Neural crest cell (in vitro differentiated cells): ENCODE results near the gene RNF141. TPM values are rescaled to one million over a fixed set of nuclear protein-coding genes. Genes with fewer than 3 reads are reported as not detected.

Source experiments
- DNase-seq: peaks from one replicate; pipeline ENCODE4 v3.0.0; 2021; ENCODE audit warnings: low read depth, mixed read lengths, low spot score
- H3K27ac Mint-ChIP-seq: one replicate; pipeline ENCODE4 v1.8.0; 2021; ENCODE audit warnings: mild to moderate bottlenecking, mixed read lengths; ENCODE audit not compliant: unreplicated experiment
- H3K27me3 Mint-ChIP-seq: 2 replicates; pipeline ENCODE4 v1.8.0; 2021; ENCODE audit warnings: low read depth, mild to moderate bottlenecking, mixed read lengths
- H3K36me3 Mint-ChIP-seq: 2 replicates; pipeline ENCODE4 v1.8.0; 2021; ENCODE audit warnings: low read depth, mild to moderate bottlenecking, mixed read lengths
- H3K4me1 Mint-ChIP-seq: 2 replicates; pipeline ENCODE4 v1.8.0; 2021; ENCODE audit warnings: mixed read lengths
- H3K4me3 Mint-ChIP-seq: one replicate; pipeline ENCODE4 v1.8.0; 2021; ENCODE audit warnings: mild to moderate bottlenecking, mixed read lengths
- H3K9me3 Mint-ChIP-seq: 2 replicates; pipeline ENCODE4 v1.8.0; 2021; ENCODE audit warnings: mixed read lengths
- total RNA-seq: library from RNA; stranded (reverse); gene quantifications from 2 replicates; pipeline ENCODE4 v1.2.1, GENCODE V29; 2021
- TF ChIP-seq, protein P1 (sequence below): fragments of 200-600 bp; sonication (generic); conservative IDR thresholded peaks from 2 replicates; pipeline ENCODE4 v1.5.0; 2021; ENCODE audit warnings: antibody characterized with exemption, mild to moderate bottlenecking

Gene RNF141
- total RNA-seq, 1 donor from 2014 or later, result 33.0 TPM

DNA sequence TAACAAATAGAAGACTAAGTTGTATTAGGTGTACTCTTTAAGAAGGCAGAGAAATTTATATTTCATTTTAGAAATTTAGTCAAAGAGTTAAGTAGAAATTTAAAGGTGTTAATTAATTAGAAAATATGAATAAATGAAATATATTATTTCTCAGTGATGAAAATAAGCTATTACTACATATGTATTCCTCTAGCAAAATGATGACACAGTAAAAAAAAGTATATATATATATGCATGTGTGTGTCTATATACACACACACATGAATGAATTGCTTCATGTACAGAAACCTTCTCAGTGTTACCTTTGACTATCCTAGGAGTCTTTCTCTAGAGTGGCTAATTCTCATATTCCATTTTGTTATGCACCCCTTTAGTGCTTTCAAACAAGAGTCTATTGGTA lies 7.7 kb downstream of the RNF141 start:
- H3K27me3 Mint-ChIP-seq, result no peaks in the 10 kb centered on the region
- TF ChIP-seq, protein P1, sequence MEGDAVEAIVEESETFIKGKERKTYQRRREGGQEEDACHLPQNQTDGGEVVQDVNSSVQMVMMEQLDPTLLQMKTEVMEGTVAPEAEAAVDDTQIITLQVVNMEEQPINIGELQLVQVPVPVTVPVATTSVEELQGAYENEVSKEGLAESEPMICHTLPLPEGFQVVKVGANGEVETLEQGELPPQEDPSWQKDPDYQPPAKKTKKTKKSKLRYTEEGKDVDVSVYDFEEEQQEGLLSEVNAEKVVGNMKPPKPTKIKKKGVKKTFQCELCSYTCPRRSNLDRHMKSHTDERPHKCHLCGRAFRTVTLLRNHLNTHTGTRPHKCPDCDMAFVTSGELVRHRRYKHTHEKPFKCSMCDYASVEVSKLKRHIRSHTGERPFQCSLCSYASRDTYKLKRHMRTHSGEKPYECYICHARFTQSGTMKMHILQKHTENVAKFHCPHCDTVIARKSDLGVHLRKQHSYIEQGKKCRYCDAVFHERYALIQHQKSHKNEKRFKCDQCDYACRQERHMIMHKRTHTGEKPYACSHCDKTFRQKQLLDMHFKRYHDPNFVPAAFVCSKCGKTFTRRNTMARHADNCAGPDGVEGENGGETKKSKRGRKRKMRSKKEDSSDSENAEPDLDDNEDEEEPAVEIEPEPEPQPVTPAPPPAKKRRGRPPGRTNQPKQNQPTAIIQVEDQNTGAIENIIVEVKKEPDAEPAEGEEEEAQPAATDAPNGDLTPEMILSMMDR, result no peak
- no peak overlapping the region for H3K27ac Mint-ChIP-seq
- H3K4me3 Mint-ChIP-seq, result no peak overlapping the region
- H3K9me3 Mint-ChIP-seq, result no peaks in the 10 kb centered on the region
- no peaks in the 10 kb centered on the region for H3K4me1 Mint-ChIP-seq
- peaks cover 8% of the 10 kb centered on the region for H3K36me3 Mint-ChIP-seq
- no peak for DNase-seq

DNA sequence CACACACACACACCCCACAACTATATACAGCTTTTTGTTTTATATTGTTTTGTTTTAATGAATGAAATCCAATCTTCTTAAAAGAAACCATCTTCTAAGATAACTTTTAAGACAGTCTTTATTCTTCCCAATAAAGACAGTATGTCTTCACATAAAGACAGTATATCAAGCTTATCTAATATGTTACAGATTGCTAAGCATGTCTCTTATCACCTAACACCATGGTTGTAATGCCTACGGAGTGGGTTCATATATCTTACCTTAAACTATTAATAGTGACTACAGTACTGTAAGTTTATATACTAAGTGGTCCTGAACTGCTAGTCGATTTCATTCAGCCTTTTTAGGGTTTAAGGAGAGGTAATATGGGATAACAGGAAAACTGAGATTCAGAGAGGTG lies 8.5 kb downstream of the RNF141 start:
- no peaks in the 10 kb centered on the region for H3K4me1 Mint-ChIP-seq
- H3K36me3 Mint-ChIP-seq, result peaks cover 8% of the 10 kb centered on the region
- no peak for DNase-seq
- H3K27ac Mint-ChIP-seq, result no peak overlapping the region
- H3K4me3 Mint-ChIP-seq, result no peak overlapping the region
- TF ChIP-seq, protein P1, result no peak
- H3K9me3 Mint-ChIP-seq, result no peaks in the 10 kb centered on the region
- no peaks in the 10 kb centered on the region for H3K27me3 Mint-ChIP-seq

DNA sequence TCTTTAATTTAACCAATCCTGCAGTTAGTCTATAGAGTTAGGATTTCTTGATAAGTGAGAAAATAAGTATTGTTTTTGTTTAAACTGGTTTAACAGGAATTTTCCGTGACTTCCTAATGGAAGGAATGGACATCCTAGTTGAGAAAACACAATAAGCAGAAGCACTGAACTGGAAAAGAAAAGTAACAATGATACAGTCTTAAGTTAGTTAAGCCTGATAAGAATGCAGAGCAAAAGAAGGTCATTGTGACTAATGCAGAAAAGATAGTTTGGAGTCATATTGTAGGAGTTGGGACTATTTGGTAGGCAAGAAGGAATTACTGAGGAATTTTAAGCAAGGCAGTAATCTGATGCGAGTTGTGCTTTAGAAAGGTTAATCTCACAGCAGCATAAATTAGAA lies 11.7 kb downstream of the RNF141 start:
- DNase-seq, result no peak
- Mint-ChIP-seq H3K27me3 (no peaks in the 10 kb centered on the region), H3K27ac (no peak overlapping the region), H3K4me1 (no peaks in the 10 kb centered on the region), H3K36me3 (peaks cover 14% of the 10 kb centered on the region), H3K9me3 (no peaks in the 10 kb centered on the region), H3K4me3 (no peak overlapping the region)
- TF ChIP-seq, protein P1, result no peak

DNA sequence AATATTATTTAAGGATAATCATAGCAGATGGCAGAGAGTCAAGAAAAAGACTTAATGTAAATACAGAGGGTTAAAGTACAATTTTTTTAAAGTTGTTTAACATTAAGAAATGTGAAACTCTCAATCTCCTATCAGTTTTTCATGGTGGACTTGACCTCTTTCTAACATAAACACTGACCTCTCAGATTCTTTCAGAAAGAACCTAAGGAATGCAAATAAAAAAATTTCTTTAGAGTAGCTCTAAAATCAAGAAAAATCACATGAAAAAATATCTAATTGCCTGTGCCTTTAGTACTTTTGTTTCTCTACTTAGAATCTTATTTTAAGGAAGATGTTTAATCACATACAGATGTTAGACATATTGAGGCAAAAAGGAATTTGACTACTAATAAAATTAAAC lies 12.9 kb downstream of the RNF141 start:
- H3K4me3 Mint-ChIP-seq, result no peak overlapping the region

DNA sequence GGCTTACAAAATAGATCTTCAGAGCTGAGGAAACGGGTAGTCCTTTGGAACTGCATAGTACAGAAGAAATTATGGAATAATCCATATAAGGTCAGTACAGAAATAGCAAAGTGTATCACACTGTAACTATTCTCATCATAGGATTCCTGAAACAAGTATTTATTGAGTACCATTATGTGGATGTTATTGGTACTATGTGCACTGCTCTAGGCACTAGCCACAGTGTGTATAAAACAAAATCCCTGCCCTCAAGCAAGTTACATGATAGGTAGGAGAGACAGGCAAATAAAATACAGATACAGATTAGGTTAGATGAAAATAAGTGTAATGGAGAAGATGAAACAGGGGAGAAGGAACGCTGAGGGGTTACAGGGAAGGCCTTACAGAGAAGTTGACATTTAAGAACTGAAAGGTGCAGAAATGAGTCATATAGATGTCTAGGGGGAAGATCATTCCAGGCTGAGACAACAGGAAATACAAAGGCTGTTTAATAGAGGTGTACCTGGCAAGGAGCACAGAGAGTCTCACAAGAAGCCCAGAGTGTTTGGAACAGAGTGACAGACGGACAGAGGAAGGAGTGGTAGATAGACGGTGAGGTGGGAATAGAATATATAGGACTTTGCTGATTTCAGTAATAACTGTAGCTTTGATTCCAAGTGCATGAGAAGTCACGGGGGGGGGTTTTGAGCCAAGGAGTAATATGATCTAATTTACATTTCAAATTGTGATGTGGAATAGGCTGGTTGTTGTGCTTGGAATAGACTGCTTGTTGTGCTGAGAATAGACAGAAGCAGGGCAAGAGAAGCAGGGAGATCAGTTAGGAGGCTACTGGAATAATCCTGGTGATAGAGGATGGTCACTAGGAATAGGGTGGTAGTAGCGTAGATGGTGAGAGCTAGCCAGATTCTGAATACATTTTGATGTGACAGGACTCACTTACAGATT lies 13.7 kb downstream of the RNF141 start:
- Mint-ChIP-seq H3K27ac (no peak overlapping the region), H3K4me1 (peaks cover 2% of the 10 kb centered on the region), H3K9me3 (no peaks in the 10 kb centered on the region), H3K4me3 (no peak overlapping the region), H3K27me3 (no peaks in the 10 kb centered on the region), H3K36me3 (peaks cover 14% of the 10 kb centered on the region)
- DNase-seq, result no peak
- TF ChIP-seq, protein P1, result no peak

More for the DNA sequence above, 12.9 kb downstream of the RNF141 start:
- Mint-ChIP-seq H3K36me3 (peaks cover 14% of the 10 kb centered on the region), H3K27ac (no peak overlapping the region), H3K9me3 (no peaks in the 10 kb centered on the region), H3K4me1 (no peaks in the 10 kb centered on the region), H3K27me3 (no peaks in the 10 kb centered on the region)
- TF ChIP-seq, protein P1, result no peak
- no peak for DNase-seq
